ENCODE results near the gene FAM89B. TPM values are rescaled to one million over a fixed set of nuclear protein-coding genes. Genes with fewer than 3 reads are reported as not detected.
A peak's percentile ranks its signal among the peaks of the same experiment; 100 is the strongest.

FAM89B gene
- polyA plus RNA-seq, 1 donor from 2014 or later, result 75.1 TPM

GRCh38 chr11:65538915-65539743, 33.2 kb upstream of the FAM89B start:
- peaks cover 45% of the 10 kb centered on the region for H3K27me3 ChIP-seq (ENCODE audit: insufficient read depth, low read depth, low read length)
- H3K4me3 ChIP-seq (ENCODE audit: low read length), result no peak overlapping the region
- H3K36me3 ChIP-seq (ENCODE audit: insufficient read depth, low read length), result no peaks in the 10 kb centered on the region
- H2AFZ ChIP-seq (ENCODE audit: low read depth, low read length), result no peak overlapping the region
- no peak overlapping the region for H3K27ac ChIP-seq (ENCODE audit: low read length)
- no peaks in the 10 kb centered on the region for H3K79me2 ChIP-seq (replicated peaks; ENCODE audit: insufficient read depth, low read length)
- H4K20me1 ChIP-seq (ENCODE audit: insufficient read depth), result peaks cover 6% of the 10 kb centered on the region
- TF ChIP-seq CTCF (IDR thresholded peaks at IDR 0.05; ENCODE audit: poor library complexity, severe bottlenecking) (peak; percentile 16), POLR2AphosphoS5 (IDR thresholded peaks at IDR 0.05) (peak; percentile 14), SMC3 (conservative IDR thresholded peaks at IDR 0.05; ENCODE audit: poor library complexity) (no peak)
- no peaks in the 10 kb centered on the region for H3F3A ChIP-seq (ENCODE audit: insufficient read depth, low read length, poor library complexity, severe bottlenecking)
- no peaks in the 10 kb centered on the region for H3K9me2 ChIP-seq (ENCODE audit: insufficient read depth, low read length)
- H3K4me2 ChIP-seq (ENCODE audit: low read length), result no peak overlapping the region
- no peak overlapping the region for H3K9ac ChIP-seq (ENCODE audit: low read length)
- no peaks in the 10 kb centered on the region for H3K9me3 ChIP-seq (ENCODE audit: low read length)

GRCh38 chr11:65539744-65540289, 32.5 kb upstream of the FAM89B start:
- Histone ChIP-seq H2AFZ (ENCODE audit: low read depth, low read length) (no peak overlapping the region), H3K27ac (ENCODE audit: low read length) (no peak overlapping the region), H3F3A (ENCODE audit: insufficient read depth, low read length, poor library complexity, severe bottlenecking) (no peaks in the 10 kb centered on the region), H3K36me3 (ENCODE audit: insufficient read depth, low read length) (no peaks in the 10 kb centered on the region), H4K20me1 (ENCODE audit: insufficient read depth) (peaks cover 6% of the 10 kb centered on the region), H3K9ac (ENCODE audit: low read length) (no peak overlapping the region), H3K9me2 (ENCODE audit: insufficient read depth, low read length) (no peaks in the 10 kb centered on the region), H3K9me3 (ENCODE audit: low read length) (no peaks in the 10 kb centered on the region), H3K79me2 (replicated peaks; ENCODE audit: insufficient read depth, low read length) (no peaks in the 10 kb centered on the region), H3K4me2 (ENCODE audit: low read length) (no peak overlapping the region), H3K4me3 (ENCODE audit: low read length) (peak overlapping the region; percentile 68), H3K27me3 (ENCODE audit: insufficient read depth, low read depth, low read length) (peaks cover 45% of the 10 kb centered on the region)
- TF ChIP-seq EP300 (conservative IDR thresholded peaks at IDR 0.05; ENCODE audit: poor library complexity, severe bottlenecking) (no peak), CTCF (IDR thresholded peaks at IDR 0.05; ENCODE audit: poor library complexity, severe bottlenecking) (no peak), RAD21 (conservative IDR thresholded peaks at IDR 0.05) (no peak), MXI1 (conservative IDR thresholded peaks at IDR 0.05; ENCODE audit: poor library complexity, severe bottlenecking) (no peak), SMC3 (conservative IDR thresholded peaks at IDR 0.05; ENCODE audit: poor library complexity) (no peak), TAF1 (IDR thresholded peaks at IDR 0.05; ENCODE audit: low read depth) (no peak), POLR2AphosphoS5 (IDR thresholded peaks at IDR 0.05) (no peak), REST (IDR thresholded peaks at IDR 0.05; ENCODE audit: borderline replicate concordance) (no peak), EZH2 (IDR thresholded peaks at IDR 0.05; ENCODE audit: borderline replicate concordance, insufficient read depth, low read length, poor library complexity, severe bottlenecking) (no peak)

All from neural cell (in vitro differentiated cells).